Measurements from ENCODE around the gene DOCK4.

GRCh38 chr7:111958896-111959295 is 247.3 kb downstream of the DOCK4 start:
- TF ChIP-seq EZH2 (IDR thresholded peaks at IDR 0.05; ENCODE audit: insufficient read depth, poor library complexity, severe bottlenecking): no peak
- no peak for TF ChIP-seq EZH2phosphoT487 (IDR thresholded peaks at IDR 0.05; ENCODE audit: insufficient read depth, low read depth)
